GM18498 (cell line): Measurements from ENCODE around the gene GCLM.
"Not testable (repeated sequence)": the region's sequence is repeated elsewhere in the genome, so short reads cannot be mapped to it uniquely, and the experiment has no call there.

ENCODE experiments used
- ATAC-seq: cut with Tn5 transposase; IDR thresholded peaks from one replicate; pipeline ENCODE4 v1.9.1; 2021; ENCODE audit warnings: mild to moderate bottlenecking, moderate library complexity; ENCODE audit not compliant: unreplicated experiment

Gene GCLM

GRCh38 chr1:93909146-93910050, at the start of gene GCLM:
Gene GCLM, minus strand, starts transcription at chr1:93909430. Its CDS starts 267 bp downstream, at chr1:93909163.
- ATAC-seq, result peak; percentile 95

DNA sequence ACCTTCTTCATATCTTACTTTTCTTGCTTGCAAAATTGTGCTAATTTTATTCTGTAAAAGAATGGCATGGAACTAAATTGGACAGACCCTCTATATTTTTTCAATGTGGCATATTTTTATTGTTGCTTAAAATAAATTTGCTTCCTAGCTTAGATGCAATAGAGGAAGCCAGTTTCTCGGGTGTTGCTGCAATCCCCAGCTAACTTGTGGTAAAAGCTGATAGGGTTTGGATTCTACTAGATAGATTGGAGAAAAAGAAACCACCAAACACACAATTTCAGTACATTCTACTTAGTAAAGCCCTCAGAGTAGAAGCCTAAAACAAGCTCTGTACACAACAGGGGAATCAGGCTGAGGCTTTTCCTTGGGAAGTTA, 49.5 kb upstream of the GCLM start:
- no peak for ATAC-seq

DNA sequence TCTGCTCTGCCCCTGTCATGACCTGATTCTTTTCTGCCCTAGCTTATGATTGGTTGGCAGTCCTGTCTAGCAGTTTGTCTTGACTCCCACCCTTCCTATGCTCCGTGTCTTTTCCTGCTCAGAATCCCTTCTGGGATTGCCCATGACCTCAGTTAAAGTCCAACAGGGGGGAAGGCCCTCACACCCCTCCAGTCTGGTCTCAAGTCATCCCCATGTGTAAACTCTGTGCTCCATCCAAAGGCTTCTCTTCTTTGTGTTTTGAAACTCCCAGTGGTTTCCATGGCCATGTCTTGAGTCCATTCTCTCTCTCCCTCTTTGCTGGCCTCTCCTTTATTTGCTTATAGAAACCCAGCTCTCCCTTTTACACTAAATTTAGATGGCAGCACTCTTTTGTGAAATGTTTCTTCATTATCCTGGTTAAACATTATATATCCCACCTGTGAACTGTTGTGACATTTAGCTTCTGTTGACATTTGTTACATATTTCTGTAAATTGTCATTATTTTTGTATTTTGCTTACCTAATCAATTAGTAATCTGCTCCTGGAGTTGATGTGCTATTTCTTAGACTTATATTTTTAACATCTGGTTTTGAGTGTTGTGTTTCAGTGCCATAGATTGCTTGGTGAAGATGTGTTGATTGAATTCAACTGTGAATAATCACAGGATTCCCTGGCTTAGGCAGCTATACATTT, 48.9 kb upstream of the GCLM start:
- no peak for ATAC-seq

GRCh38 chr1:93955765-93956164, 46.5 kb upstream of the GCLM start:
- no peak for ATAC-seq

- not testable (repeated sequence) for ATAC-seq
Observed at GRCh38 chr1:93947002-93947686, 37.9 kb upstream of the GCLM start.

GRCh38 chr1:93938461-93939145, 29.4 kb upstream of the GCLM start:
- ATAC-seq, result no peak

DNA sequence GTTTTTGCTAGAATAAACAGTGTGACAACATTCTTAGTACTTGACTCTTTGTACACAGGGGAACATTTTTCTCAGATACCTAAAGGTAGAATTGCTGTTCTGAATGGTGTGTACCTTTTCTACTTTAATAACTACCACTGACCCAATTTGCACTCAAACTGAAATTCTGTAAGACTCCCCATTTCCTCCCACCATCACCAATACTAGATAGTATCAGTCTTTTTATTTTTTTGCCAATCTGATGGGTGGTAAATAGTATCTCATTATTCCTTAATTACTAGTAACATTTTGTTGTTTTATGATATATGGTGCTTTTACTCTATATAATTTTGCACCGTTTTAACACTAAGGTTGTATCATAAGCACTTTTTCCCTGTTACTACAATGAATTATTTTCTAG, 28.8 kb upstream of the GCLM start:
- no peak for ATAC-seq

DNA sequence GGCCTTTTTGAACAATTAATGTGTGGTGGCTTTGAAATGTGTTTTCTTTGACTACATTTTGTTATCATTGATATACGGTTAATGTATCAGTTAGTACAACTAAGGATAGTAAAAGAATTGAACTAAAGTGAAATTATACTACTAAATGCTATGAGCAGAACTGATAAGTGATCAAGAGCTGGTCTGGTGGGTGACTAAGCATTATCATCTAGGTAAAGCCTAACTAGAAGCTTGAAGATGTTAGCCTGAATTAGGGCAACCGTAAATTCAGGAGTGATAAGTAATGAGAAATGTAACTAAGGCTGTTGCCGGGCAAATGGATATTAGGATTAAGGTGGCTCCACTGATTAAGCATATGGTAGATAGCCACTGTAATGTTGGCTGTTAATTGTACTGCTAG, 16.0 kb upstream of the GCLM start:
- ATAC-seq, result no peak

DNA sequence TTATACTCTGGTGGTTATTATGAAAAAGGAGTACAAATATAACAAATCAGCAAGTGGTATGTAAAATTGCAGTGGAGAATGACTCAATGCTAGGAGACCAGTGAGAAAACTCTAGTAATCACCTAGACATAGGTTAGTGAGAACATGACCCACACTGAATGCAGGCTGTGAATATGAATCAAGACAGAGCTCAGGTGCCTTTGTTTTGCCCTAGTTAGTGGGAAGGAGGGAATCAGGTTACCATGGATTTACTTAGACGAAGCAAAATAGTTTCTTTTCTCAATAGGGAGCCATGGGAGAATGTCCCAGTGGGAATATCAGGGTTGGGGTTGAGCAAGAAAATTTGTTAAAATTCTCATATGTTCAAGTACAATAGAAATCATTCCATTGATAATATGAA, 10.6 kb upstream of the GCLM start:
- no peak for ATAC-seq

- no peak for ATAC-seq
Observed at GRCh38 chr1:93917302-93917701, 8.1 kb upstream of the GCLM start.

GRCh38 chr1:93910880-93911279, 1.6 kb upstream of the GCLM start:
- not testable (repeated sequence) for ATAC-seq

DNA sequence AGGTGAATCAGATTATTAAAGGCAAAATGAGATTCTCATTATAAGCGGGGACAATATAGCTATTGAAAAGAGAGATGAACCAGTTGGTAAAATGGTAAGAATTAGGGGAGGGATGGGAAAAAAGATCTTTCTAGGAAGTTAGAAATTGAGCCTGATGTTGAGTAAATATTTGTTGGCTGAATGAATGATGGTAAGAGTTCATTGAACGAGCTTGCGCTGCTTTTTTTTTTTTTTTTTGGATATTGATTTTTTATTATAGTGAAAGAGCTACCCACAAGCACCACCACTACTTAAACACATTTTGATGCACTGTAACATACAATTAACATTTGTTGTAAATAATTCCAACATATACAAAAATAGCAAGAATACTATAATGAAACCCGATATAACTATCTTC, 1.1 kb upstream of the GCLM start:
- ATAC-seq, result no peak

GRCh38 chr1:93908394-93909145, 660 bp downstream of the GCLM start:
- ATAC-seq, result peak; percentile 38

DNA sequence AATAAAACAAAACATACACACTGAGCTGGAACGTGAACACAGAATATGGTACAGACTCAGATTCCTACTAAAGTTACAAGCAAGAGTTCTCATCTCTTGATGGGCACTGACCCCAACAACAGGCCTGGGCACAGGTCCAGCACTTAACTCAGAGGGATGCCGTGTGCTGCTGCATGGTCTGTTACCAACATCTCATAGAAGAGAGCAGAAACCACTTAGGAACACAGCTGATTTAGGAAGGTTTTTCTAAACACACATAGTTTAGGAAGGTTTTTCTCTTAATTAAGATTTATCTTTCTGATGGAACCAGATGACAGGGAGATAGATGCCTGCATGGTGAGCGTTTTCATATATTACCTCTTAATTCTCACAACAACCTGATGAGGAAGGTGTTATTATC, 1.5 kb downstream of the GCLM start:
- no peak for ATAC-seq

GRCh38 chr1:93906480-93906879, 2.8 kb downstream of the GCLM start:
- no peak for ATAC-seq

DNA sequence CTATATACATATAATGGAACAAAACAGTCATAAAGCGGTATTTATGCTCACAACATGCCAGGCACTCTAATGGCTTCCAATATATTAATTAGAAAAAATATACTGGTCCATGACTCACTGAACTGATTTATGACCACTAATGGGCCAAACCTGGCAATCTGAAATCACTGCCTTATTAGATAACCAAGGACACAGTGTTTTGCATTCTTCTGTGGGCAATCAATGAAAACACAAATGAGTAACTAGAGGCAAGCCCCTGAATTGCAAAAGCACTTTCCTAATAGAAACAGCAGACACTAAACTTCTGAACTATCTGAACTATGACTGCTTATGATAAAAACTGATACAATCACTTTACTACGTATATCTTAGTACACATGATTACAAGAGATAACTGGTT, 3.5 kb downstream of the GCLM start:
- no peak for ATAC-seq

GRCh38 chr1:93905051-93905450, 4.2 kb downstream of the GCLM start:
- ATAC-seq, result no peak

DNA sequence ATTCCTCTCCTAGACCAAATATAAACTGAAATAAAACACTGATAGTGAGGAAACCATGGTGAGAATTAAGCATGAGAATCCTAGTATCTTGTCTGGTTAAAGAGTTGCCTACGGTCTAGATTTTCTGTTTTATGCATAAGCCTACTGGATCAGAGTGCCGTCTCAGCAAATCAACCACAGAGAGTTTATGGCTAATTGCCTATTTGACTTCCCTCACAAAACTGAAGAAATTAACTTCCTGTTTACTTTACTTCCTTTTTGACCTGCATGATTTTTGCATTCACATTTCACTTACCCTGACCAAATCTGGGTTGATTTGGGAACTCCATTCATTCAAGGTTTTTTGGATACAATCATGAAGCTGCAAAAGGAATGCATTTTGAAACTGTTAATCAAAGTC, 5.0 kb downstream of the GCLM start:
- peak; percentile 31 for ATAC-seq

- ATAC-seq, result no peak
Observed at GRCh38 chr1:93900723-93901504, 8.3 kb downstream of the GCLM start.
